ENCODE data around the gene FARP1. TPM values are rescaled to one million over a fixed set of nuclear protein-coding genes. Genes with fewer than 3 reads are reported as not detected.
A peak's percentile ranks its signal among the peaks of the same experiment; 100 is the strongest.

The FARP1 gene
- total and polyA plus RNA-seq, 10 of the 15 experiments (the other 5 are each of a cell fraction or from before 2014, with no cell fraction given) = 0.17 to 6.9 (median 0.68) TPM

GRCh38 chr13:98500963-98501421 lies 358.1 kb downstream of the FARP1 start (continued):
- TF ChIP-seq NFYB (IDR thresholded peaks at IDR 0.05; ENCODE audit: insufficient read depth, low read depth, low read length) = no peak
- peak; percentile 79 for TF ChIP-seq BMI1 (IDR thresholded peaks at IDR 0.05; ENCODE audit: borderline replicate concordance)
- TF ChIP-seq RCOR1 (conservative IDR thresholded peaks at IDR 0.05; ENCODE audit: low read depth, low read length) = no peak
- TF ChIP-seq RAD51 (IDR thresholded peaks at IDR 0.05) = peak; percentile 63
- 0 out of 2 replicates have a peak, but pooled peaks have one; percentile 22 for TF ChIP-seq SMARCA5 (IDR thresholded peaks at IDR 0.05)
- TF ChIP-seq NR2F1 (conservative IDR thresholded peaks at IDR 0.05) = peak; percentile 86
- peak; percentile 91; the same call in 1 of the 2 replicates for TF ChIP-seq ZBED1 (IDR thresholded peaks at IDR 0.05; ENCODE audit: borderline replicate concordance)
- TF ChIP-seq GATAD2B (conservative IDR thresholded peaks at IDR 0.05; ENCODE audit: low read depth) = 0 out of 2 replicates have a peak, but pooled peaks have one; percentile 64
- TF ChIP-seq CBFB (IDR thresholded peaks at IDR 0.05; ENCODE audit: low read depth) = peak; percentile 78
- TF ChIP-seq ZNF24 (IDR thresholded peaks at IDR 0.05) = peak; percentile 61
- TF ChIP-seq MTA3 (IDR thresholded peaks at IDR 0.05; ENCODE audit: borderline replicate concordance, low read length) = peak; percentile 96; the same call in 1 of the 2 replicates
- no peak for TF ChIP-seq NFXL1 (IDR thresholded peaks at IDR 0.05; ENCODE audit: borderline replicate concordance)
- no peak for TF ChIP-seq ASH2L (IDR thresholded peaks at IDR 0.05; ENCODE audit: borderline replicate concordance, low read depth)
- peak; percentile 98 for TF ChIP-seq NFIC (IDR thresholded peaks at IDR 0.05; ENCODE audit: low read depth, low read length)
- no peak for TF ChIP-seq SUPT20H (IDR thresholded peaks at IDR 0.05; ENCODE audit: borderline replicate concordance, control insufficient read depth, low read depth, low read length)
- peak in 1 of 2 experiments; percentile 53; a peak in 1 of 4 replicates for TF ChIP-seq ETV6 (conservative IDR thresholded peaks at IDR 0.05 in 1 of 2, IDR thresholded peaks at IDR 0.05 in 1 of 2; ENCODE audit: borderline replicate concordance in 1 of 2, low read depth in 1 of 2)
- TF ChIP-seq HSF1 (IDR thresholded peaks at IDR 0.05; ENCODE audit: low read depth, low read length) = no peak
- no peak for TF ChIP-seq WRNIP1 (IDR thresholded peaks at IDR 0.05; ENCODE audit: borderline replicate concordance, low read depth, low read length)
- TF ChIP-seq ZNF207 (IDR thresholded peaks at IDR 0.05; ENCODE audit: borderline replicate concordance) = no peak; the same call in 1 of the 2 replicates
- TF ChIP-seq KLF5 (IDR thresholded peaks at IDR 0.05; ENCODE audit: partially characterized antibody) = peak; percentile 71
- no peak for TF ChIP-seq ZNF687 (IDR thresholded peaks at IDR 0.05)
- no peak for TF ChIP-seq ATF3 (IDR thresholded peaks at IDR 0.05; ENCODE audit: borderline replicate concordance, extremely low read depth, low read depth, low read length)
- TF ChIP-seq RAD21 (IDR thresholded peaks at IDR 0.05; ENCODE audit: insufficient read depth, low read depth, low read length) = 0 out of 2 replicates have a peak, but pooled peaks have one; percentile 4
- no peak for TF ChIP-seq USF2 (IDR thresholded peaks at IDR 0.05; ENCODE audit: borderline replicate concordance, low read depth, low read length)
- no peak for TF ChIP-seq TAF1 (IDR thresholded peaks at IDR 0.05; ENCODE audit: borderline replicate concordance, low read depth, low read length)
